Activated T-cell treated with anti-CD3 and anti-CD28 coated beads, Interleukin-2, amount 50 U/mL, for 24 hours (primary cell): Measurements from ENCODE around the gene UBE2O.

Experiments
- DNase-seq: peaks from one replicate; pipeline ENCODE4 v3.0.0-alpha.2; 2020
- H3K27ac Mint-ChIP-seq: 2 replicates; pipeline ENCODE4 v1.8.0; 2020; ENCODE audit warnings: mild to moderate bottlenecking, mixed read lengths
- H3K27me3 Mint-ChIP-seq: 2 replicates; pipeline ENCODE4 v1.8.0; 2020; ENCODE audit warnings: mixed read lengths
- H3K36me3 Mint-ChIP-seq: 2 replicates; pipeline ENCODE4 v1.8.0; 2020; ENCODE audit warnings: low read depth, mixed read lengths
- H3K4me1 Mint-ChIP-seq: 2 replicates; pipeline ENCODE4 v1.8.0; 2020; ENCODE audit warnings: low read depth, mixed read lengths
- H3K4me3 Mint-ChIP-seq: 2 replicates; pipeline ENCODE4 v1.8.0; 2020; ENCODE audit warnings: mild to moderate bottlenecking, moderate library complexity, mixed read lengths
- H3K9me3 Mint-ChIP-seq: 2 replicates; pipeline ENCODE4 v1.8.0; 2020; ENCODE audit warnings: mixed read lengths

Gene UBE2O

GRCh38 chr17:76475302-76475701, 22.4 kb upstream of the UBE2O start:
- DNase-seq = no peak
- Mint-ChIP-seq H3K36me3 (peaks cover 75% of the 10 kb centered on the region), H3K27me3 (no peaks in the 10 kb centered on the region), H3K27ac (no peak overlapping the region), H3K4me3 (no peak overlapping the region), H3K9me3 (no peaks in the 10 kb centered on the region), H3K4me1 (no peaks in the 10 kb centered on the region)

GRCh38 chr17:76474894-76475293, 21.9 kb upstream of the UBE2O start:
- H3K27me3 Mint-ChIP-seq = no peaks in the 10 kb centered on the region
- H3K4me3 Mint-ChIP-seq = no peak overlapping the region
- no peaks in the 10 kb centered on the region for H3K4me1 Mint-ChIP-seq
- no peak for DNase-seq
- no peak overlapping the region for H3K27ac Mint-ChIP-seq
- no peaks in the 10 kb centered on the region for H3K9me3 Mint-ChIP-seq
- H3K36me3 Mint-ChIP-seq = peaks cover 75% of the 10 kb centered on the region

GRCh38 chr17:76474238-76474637, 21.3 kb upstream of the UBE2O start:
- no peaks in the 10 kb centered on the region for H3K9me3 Mint-ChIP-seq
- no peaks in the 10 kb centered on the region for H3K27me3 Mint-ChIP-seq
- no peak overlapping the region for H3K4me3 Mint-ChIP-seq
- DNase-seq = no peak
- H3K4me1 Mint-ChIP-seq = no peaks in the 10 kb centered on the region
- H3K27ac Mint-ChIP-seq = no peak overlapping the region
- peaks cover 71% of the 10 kb centered on the region for H3K36me3 Mint-ChIP-seq

- no peaks in the 10 kb centered on the region for H3K4me1 Mint-ChIP-seq
- no peak for DNase-seq
- no peak overlapping the region for H3K27ac Mint-ChIP-seq
- no peak overlapping the region for H3K4me3 Mint-ChIP-seq
- H3K36me3 Mint-ChIP-seq = peaks cover 64% of the 10 kb centered on the region
- H3K9me3 Mint-ChIP-seq = no peaks in the 10 kb centered on the region
- H3K27me3 Mint-ChIP-seq = no peaks in the 10 kb centered on the region
Observed at GRCh38 chr17:76473541-76473985, 20.6 kb upstream of the UBE2O start.

- Mint-ChIP-seq H3K4me3 (no peak overlapping the region), H3K4me1 (no peaks in the 10 kb centered on the region), H3K9me3 (no peaks in the 10 kb centered on the region), H3K27ac (no peak overlapping the region), H3K27me3 (no peaks in the 10 kb centered on the region), H3K36me3 (peaks cover 56% of the 10 kb centered on the region)
- DNase-seq = no peak
Observed at GRCh38 chr17:76472726-76473125, 19.8 kb upstream of the UBE2O start.

- H3K9me3 Mint-ChIP-seq = no peaks in the 10 kb centered on the region
- peaks cover 53% of the 10 kb centered on the region for H3K36me3 Mint-ChIP-seq
- no peaks in the 10 kb centered on the region for H3K4me1 Mint-ChIP-seq
- no peak overlapping the region for H3K27ac Mint-ChIP-seq
- H3K27me3 Mint-ChIP-seq = no peaks in the 10 kb centered on the region
- DNase-seq = no peak
- H3K4me3 Mint-ChIP-seq = no peak overlapping the region
Observed at GRCh38 chr17:76472258-76472645, 19.3 kb upstream of the UBE2O start.

- H3K4me3 Mint-ChIP-seq = no peak overlapping the region
- no peaks in the 10 kb centered on the region for H3K9me3 Mint-ChIP-seq
- H3K36me3 Mint-ChIP-seq = peaks cover 49% of the 10 kb centered on the region
- DNase-seq = no peak
- no peaks in the 10 kb centered on the region for H3K27me3 Mint-ChIP-seq
- H3K27ac Mint-ChIP-seq = no peak overlapping the region
- H3K4me1 Mint-ChIP-seq = no peaks in the 10 kb centered on the region
Observed at GRCh38 chr17:76471498-76472257, 18.7 kb upstream of the UBE2O start.

GRCh38 chr17:76469991-76470739, 17.2 kb upstream of the UBE2O start:
- Mint-ChIP-seq H3K9me3 (no peaks in the 10 kb centered on the region), H3K36me3 (peaks cover 42% of the 10 kb centered on the region), H3K4me1 (peaks cover 2% of the 10 kb centered on the region), H3K4me3 (no peak overlapping the region), H3K27ac (no peak overlapping the region), H3K27me3 (no peaks in the 10 kb centered on the region)
- no peak for DNase-seq

GRCh38 chr17:76469076-76469990, 16.4 kb upstream of the UBE2O start:
- no peaks in the 10 kb centered on the region for H3K9me3 Mint-ChIP-seq
- DNase-seq = no peak
- no peaks in the 10 kb centered on the region for H3K27me3 Mint-ChIP-seq
- H3K36me3 Mint-ChIP-seq = peaks cover 35% of the 10 kb centered on the region
- H3K4me3 Mint-ChIP-seq = no peak overlapping the region
- peaks cover 2% of the 10 kb centered on the region for H3K4me1 Mint-ChIP-seq
- no peak overlapping the region for H3K27ac Mint-ChIP-seq

- Mint-ChIP-seq H3K27ac (no peak overlapping the region), H3K9me3 (no peaks in the 10 kb centered on the region), H3K36me3 (peaks cover 28% of the 10 kb centered on the region), H3K4me1 (peaks cover 2% of the 10 kb centered on the region), H3K27me3 (no peaks in the 10 kb centered on the region), H3K4me3 (no peak overlapping the region)
- no peak for DNase-seq
Observed at GRCh38 chr17:76468634-76469010, 15.7 kb upstream of the UBE2O start.

GRCh38 chr17:76467809-76468633, 15.1 kb upstream of the UBE2O start:
- Mint-ChIP-seq H3K4me1 (peaks cover 2% of the 10 kb centered on the region), H3K4me3 (no peak overlapping the region), H3K9me3 (no peaks in the 10 kb centered on the region), H3K36me3 (peaks cover 22% of the 10 kb centered on the region), H3K27ac (no peak overlapping the region), H3K27me3 (no peaks in the 10 kb centered on the region)
- DNase-seq = no peak

GRCh38 chr17:76467366-76467765, 14.4 kb upstream of the UBE2O start, which contains the start of gene AANAT:
Gene AANAT, plus strand, starts transcription at chr17:76467603. Its CDS starts 1,144 bp downstream, at chr17:76468747.
- no peak within 1 kb of the TSS for H3K27ac Mint-ChIP-seq
- H3K9me3 Mint-ChIP-seq = no peaks in the 10 kb centered on the region
- H3K4me3 Mint-ChIP-seq = no peak within 1 kb of the TSS
- no peak for DNase-seq
- peaks cover 17% of the 10 kb centered on the region for H3K36me3 Mint-ChIP-seq
- no peaks in the 10 kb centered on the region for H3K27me3 Mint-ChIP-seq
- peaks cover 2% of the 10 kb centered on the region for H3K4me1 Mint-ChIP-seq

- Mint-ChIP-seq H3K36me3 (peaks cover 12% of the 10 kb centered on the region), H3K9me3 (no peaks in the 10 kb centered on the region), H3K27ac (no peak overlapping the region), H3K27me3 (no peaks in the 10 kb centered on the region), H3K4me3 (no peak overlapping the region), H3K4me1 (peaks cover 2% of the 10 kb centered on the region)
- DNase-seq = no peak
Observed at GRCh38 chr17:76466775-76467130, 13.8 kb upstream of the UBE2O start.
